MM.1S (cell line): ENCODE results near the gene OR10H3.

Source experiments
- DNase-seq: peaks from one replicate; pipeline ENCODE4 v3.0.0-alpha.2; 2015
- H2AFZ ChIP-seq: fragments of 300-600 bp; sonication (generic); 2 replicates; pipeline ENCODE4 v1.6.0; 2016; ENCODE audit warnings: antibody characterized with exemption, low read length
- H3F3A ChIP-seq: fragments of 300-600 bp; sonication (generic); 2 replicates; pipeline ENCODE4 v1.6.1; 2016; ENCODE audit warnings: mild to moderate bottlenecking, antibody characterized with exemption, low read length, moderate library complexity, mixed read lengths; ENCODE audit not compliant: insufficient read depth
- H3K27ac ChIP-seq: fragments of 300-600 bp; sonication (generic); 2 replicates; pipeline ENCODE4 v1.5.1; 2016; ENCODE audit warnings: mild to moderate bottlenecking, low read length
- H3K27me3 ChIP-seq: fragments of 300-600 bp; sonication (generic); replicated peaks from 2 replicates; pipeline ENCODE4 v1.6.0; 2016; ENCODE audit warnings: low read length; ENCODE audit not compliant: insufficient read depth
- H3K36me3 ChIP-seq: fragments of 300-600 bp; sonication (generic); replicated peaks from 2 replicates; pipeline ENCODE4 v1.6.1; 2016; ENCODE audit warnings: mild to moderate bottlenecking, low read length, mixed read lengths; ENCODE audit not compliant: insufficient read depth
- H3K4me1 ChIP-seq: fragments of 300-600 bp; sonication (generic); 2 replicates; pipeline ENCODE4 v1.6.1; 2016; ENCODE audit warnings: low read length, mixed read lengths
- H3K4me2 ChIP-seq: fragments of 300-600 bp; sonication (generic); 2 replicates; pipeline ENCODE4 v1.6.0; 2016; ENCODE audit warnings: low read depth, low read length
- H3K4me3 ChIP-seq: fragments of 300-600 bp; sonication (generic); 2 replicates; pipeline ENCODE4 v1.5.1; 2016; ENCODE audit warnings: low read length, mixed read lengths
- H3K79me2 ChIP-seq: fragments of 300-600 bp; sonication (generic); 2 replicates; pipeline ENCODE4 v1.6.1; 2016; ENCODE audit warnings: mixed run types, low read length, mixed read lengths
- H3K9ac ChIP-seq: fragments of 300-600 bp; sonication (generic); 2 replicates; pipeline ENCODE4 v1.6.1; 2016; ENCODE audit warnings: low read length, mixed read lengths
- H3K9me2 ChIP-seq: fragments of 300-600 bp; sonication (generic); replicated peaks from 2 replicates; pipeline ENCODE4 v1.6.1; 2016; ENCODE audit warnings: mild to moderate bottlenecking, low read length, mixed read lengths; ENCODE audit not compliant: insufficient read depth
- H3K9me3 ChIP-seq: fragments of 300-600 bp; sonication (generic); replicated peaks from 2 replicates; pipeline ENCODE4 v1.6.1; 2016; ENCODE audit warnings: mild to moderate bottlenecking, low read length, mixed read lengths; ENCODE audit not compliant: insufficient read depth
- H4K20me1 ChIP-seq: fragments of 300-600 bp; sonication (generic); 2 replicates; pipeline ENCODE4 v1.6.1; 2016; ENCODE audit warnings: mild to moderate bottlenecking, low read length, moderate library complexity, mixed read lengths; ENCODE audit not compliant: insufficient read depth
- EZH2 ChIP-seq: fragments of 300-600 bp; sonication (generic); optimal IDR thresholded peaks from 2 replicates; pipeline ENCODE3; 2017; ENCODE audit warnings: low read depth, mild to moderate bottlenecking, antibody characterized with exemption, low read length, mixed read lengths
- EZH2phosphoT487 ChIP-seq: fragments of 300-600 bp; sonication (generic); IDR thresholded peaks from 2 replicates; pipeline ENCODE4 v1.6.1; 2018; ENCODE audit warnings: antibody characterized with exemption, low read length
- TF ChIP-seq, protein P1 (sequence below): fragments of 300-600 bp; sonication (generic); IDR thresholded peaks from 2 replicates; pipeline ENCODE4 v1.5.1; 2016; ENCODE audit warnings: antibody characterized with exemption, low read length, mixed read lengths

Gene OR10H3

DNA sequence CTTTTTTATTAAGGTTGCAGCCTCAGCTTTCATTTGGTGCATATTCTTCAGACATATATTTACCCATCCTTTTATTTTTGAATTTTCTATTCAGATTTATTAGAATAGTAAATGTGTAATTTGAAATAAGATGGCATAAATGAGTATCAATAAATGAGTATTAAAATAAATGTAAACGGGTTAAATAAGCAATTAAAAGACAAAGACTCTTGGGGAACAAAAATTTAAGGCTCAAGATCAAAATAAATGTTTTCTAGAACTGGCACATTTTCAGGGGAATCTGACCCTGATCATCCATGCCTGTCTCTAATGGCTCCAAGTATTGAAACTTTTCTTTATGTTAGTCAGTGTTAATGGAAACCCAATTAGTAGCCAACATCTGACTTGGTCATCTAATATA lies 3.0 kb downstream of the OR10H3 start:
- Histone ChIP-seq H3K27me3 (peaks cover 77% of the 10 kb centered on the region), H3F3A (no peaks in the 10 kb centered on the region), H2AFZ (no peak overlapping the region), H3K9me3 (no peaks in the 10 kb centered on the region), H3K79me2 (no peaks in the 10 kb centered on the region), H4K20me1 (no peaks in the 10 kb centered on the region), H3K27ac (no peak overlapping the region), H3K4me1 (no peaks in the 10 kb centered on the region), H3K36me3 (no peaks in the 10 kb centered on the region), H3K9me2 (no peaks in the 10 kb centered on the region), H3K4me3 (no peak overlapping the region), H3K9ac (no peak overlapping the region), H3K4me2 (no peak overlapping the region)
- no peak for TF ChIP-seq EZH2
- TF ChIP-seq, protein P1, sequence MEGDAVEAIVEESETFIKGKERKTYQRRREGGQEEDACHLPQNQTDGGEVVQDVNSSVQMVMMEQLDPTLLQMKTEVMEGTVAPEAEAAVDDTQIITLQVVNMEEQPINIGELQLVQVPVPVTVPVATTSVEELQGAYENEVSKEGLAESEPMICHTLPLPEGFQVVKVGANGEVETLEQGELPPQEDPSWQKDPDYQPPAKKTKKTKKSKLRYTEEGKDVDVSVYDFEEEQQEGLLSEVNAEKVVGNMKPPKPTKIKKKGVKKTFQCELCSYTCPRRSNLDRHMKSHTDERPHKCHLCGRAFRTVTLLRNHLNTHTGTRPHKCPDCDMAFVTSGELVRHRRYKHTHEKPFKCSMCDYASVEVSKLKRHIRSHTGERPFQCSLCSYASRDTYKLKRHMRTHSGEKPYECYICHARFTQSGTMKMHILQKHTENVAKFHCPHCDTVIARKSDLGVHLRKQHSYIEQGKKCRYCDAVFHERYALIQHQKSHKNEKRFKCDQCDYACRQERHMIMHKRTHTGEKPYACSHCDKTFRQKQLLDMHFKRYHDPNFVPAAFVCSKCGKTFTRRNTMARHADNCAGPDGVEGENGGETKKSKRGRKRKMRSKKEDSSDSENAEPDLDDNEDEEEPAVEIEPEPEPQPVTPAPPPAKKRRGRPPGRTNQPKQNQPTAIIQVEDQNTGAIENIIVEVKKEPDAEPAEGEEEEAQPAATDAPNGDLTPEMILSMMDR, result no peak
- no peak for TF ChIP-seq EZH2phosphoT487
- no peak for DNase-seq

DNA sequence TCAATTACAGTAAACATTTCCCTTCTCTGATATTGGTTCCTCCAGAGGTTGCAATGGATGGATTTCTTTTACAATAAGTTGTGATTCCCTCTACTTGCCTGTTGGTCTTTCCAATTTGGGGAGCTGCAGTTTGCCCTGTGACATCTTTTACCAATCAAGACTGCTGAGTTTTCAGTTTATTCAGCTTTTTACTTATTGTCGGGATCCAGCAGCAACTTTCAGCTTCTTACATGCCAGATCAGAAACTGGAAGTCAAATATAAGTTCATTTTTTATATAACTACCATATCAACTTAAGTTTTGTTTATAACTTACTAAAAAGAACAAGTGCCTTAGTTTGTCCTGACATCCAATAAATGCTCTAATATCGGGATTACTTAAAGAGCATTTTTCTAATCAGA lies 10.5 kb downstream of the OR10H3 start:
- no peak overlapping the region for H2AFZ ChIP-seq
- no peak overlapping the region for H3K27ac ChIP-seq
- H3K4me3 ChIP-seq, result no peak overlapping the region
- peaks cover 93% of the 10 kb centered on the region for H3K27me3 ChIP-seq
- DNase-seq, result no peak
- H3K79me2 ChIP-seq, result no peaks in the 10 kb centered on the region
- H3F3A ChIP-seq, result no peaks in the 10 kb centered on the region
- H3K9me3 ChIP-seq, result no peaks in the 10 kb centered on the region
- no peak overlapping the region for H3K4me2 ChIP-seq
- no peaks in the 10 kb centered on the region for H4K20me1 ChIP-seq
- no peak overlapping the region for H3K9ac ChIP-seq
- H3K4me1 ChIP-seq, result no peaks in the 10 kb centered on the region
- no peaks in the 10 kb centered on the region for H3K9me2 ChIP-seq
- TF ChIP-seq EZH2, result peak; percentile 39
- TF ChIP-seq, protein P1, result no peak
- H3K36me3 ChIP-seq, result no peaks in the 10 kb centered on the region

GRCh38 chr19:15758379-15758778 lies 20.6 kb downstream of the OR10H3 start:
- Histone ChIP-seq H3K9me2 (no peaks in the 10 kb centered on the region), H3K4me3 (no peak overlapping the region), H3K27me3 (peaks cover 94% of the 10 kb centered on the region), H3K9me3 (no peaks in the 10 kb centered on the region), H4K20me1 (no peaks in the 10 kb centered on the region), H3K79me2 (no peaks in the 10 kb centered on the region), H3K4me1 (no peaks in the 10 kb centered on the region), H3K4me2 (no peak overlapping the region), H3K27ac (no peak overlapping the region), H3K9ac (no peak overlapping the region), H3K36me3 (no peaks in the 10 kb centered on the region), H2AFZ (no peak overlapping the region), H3F3A (no peaks in the 10 kb centered on the region)
- DNase-seq, result no peak
- TF ChIP-seq EZH2phosphoT487 (no peak), EZH2 (no peak)
- TF ChIP-seq, protein P1, result no peak
